ENCODE data around the gene ZNF423. TPM values are rescaled to one million over a fixed set of nuclear protein-coding genes. Genes with fewer than 3 reads are reported as not detected.

Gene ZNF423
- total RNA-seq, 1 experiment from 2014 or later, result not detected

- no peaks in the 10 kb centered on the region for H3K4me1 Mint-ChIP-seq (ENCODE audit: low read depth, unreplicated experiment)
- TF ChIP-seq CTCF (IDR thresholded peaks at IDR 0.05; ENCODE audit: unreplicated experiment), result no peak
- H3K27ac Mint-ChIP-seq (ENCODE audit: unreplicated experiment), result no peak overlapping the region
- peaks cover 77% of the 10 kb centered on the region for H3K27me3 Mint-ChIP-seq (ENCODE audit: unreplicated experiment)
- intact Hi-C loops (cut with micrococcal nuclease; ENCODE audit: unreplicated experiment), result no loop called here
- no peaks in the 10 kb centered on the region for H3K36me3 Mint-ChIP-seq (ENCODE audit: insufficient read depth, unreplicated experiment)
- CTCF ChIA-PET, result no interaction called here
- H3K4me3 Mint-ChIP-seq (ENCODE audit: low read depth, unreplicated experiment), result no peak overlapping the region
- no TSS peak for BruUV-seq (replicated peaks)
- no peaks in the 10 kb centered on the region for H3K9me3 Mint-ChIP-seq (ENCODE audit: low read depth, unreplicated experiment)
- no peak for DNase-seq
Observed at GRCh38 chr16:49574826-49575225, 281.1 kb downstream of the ZNF423 start.

- H3K27ac Mint-ChIP-seq (ENCODE audit: unreplicated experiment), result no peak overlapping the region
- CTCF ChIA-PET, result interaction anchor here (1.2 kb wide), 1 partner anchor 10 kb away, joined by 5 read pairs; no protein-coding TSS in a partner anchor
- DNase-seq, result no peak
- H3K4me1 Mint-ChIP-seq (ENCODE audit: low read depth, unreplicated experiment), result no peaks in the 10 kb centered on the region
- intact Hi-C loops (cut with micrococcal nuclease; ENCODE audit: unreplicated experiment), result no loop called here
- TF ChIP-seq CTCF (IDR thresholded peaks at IDR 0.05; ENCODE audit: unreplicated experiment), result no peak
- peaks cover 76% of the 10 kb centered on the region for H3K27me3 Mint-ChIP-seq (ENCODE audit: unreplicated experiment)
- no peaks in the 10 kb centered on the region for H3K36me3 Mint-ChIP-seq (ENCODE audit: insufficient read depth, unreplicated experiment)
- no peak overlapping the region for H3K4me3 Mint-ChIP-seq (ENCODE audit: low read depth, unreplicated experiment)
- no peaks in the 10 kb centered on the region for H3K9me3 Mint-ChIP-seq (ENCODE audit: low read depth, unreplicated experiment)
- no TSS peak for BruUV-seq (replicated peaks)
Observed at GRCh38 chr16:49567950-49568349, 288.0 kb downstream of the ZNF423 start.

- H3K9me3 Mint-ChIP-seq (ENCODE audit: low read depth, unreplicated experiment), result no peaks in the 10 kb centered on the region
- TF ChIP-seq CTCF (IDR thresholded peaks at IDR 0.05; ENCODE audit: unreplicated experiment), result no peak
- intact Hi-C loops (cut with micrococcal nuclease; ENCODE audit: unreplicated experiment), result no loop called here
Observed at GRCh38 chr16:49566432-49566831, 289.5 kb downstream of the ZNF423 start.

GRCh38 chr16:49564496-49565229, 291.2 kb downstream of the ZNF423 start:
- no peak for DNase-seq
- CTCF ChIA-PET, result no interaction called here
- TF ChIP-seq CTCF (IDR thresholded peaks at IDR 0.05; ENCODE audit: unreplicated experiment), result no peak
- Mint-ChIP-seq H3K9me3 (ENCODE audit: low read depth, unreplicated experiment) (no peaks in the 10 kb centered on the region), H3K4me3 (ENCODE audit: low read depth, unreplicated experiment) (no peak overlapping the region), H3K36me3 (ENCODE audit: insufficient read depth, unreplicated experiment) (no peaks in the 10 kb centered on the region), H3K27me3 (ENCODE audit: unreplicated experiment) (peaks cover 87% of the 10 kb centered on the region), H3K4me1 (ENCODE audit: low read depth, unreplicated experiment) (no peaks in the 10 kb centered on the region), H3K27ac (ENCODE audit: unreplicated experiment) (no peak overlapping the region)
- BruUV-seq (replicated peaks), result no TSS peak
- intact Hi-C loops (cut with micrococcal nuclease; ENCODE audit: unreplicated experiment), result no loop called here

More at GRCh38 chr16:49566432-49566831, 289.5 kb downstream of the ZNF423 start:
- Mint-ChIP-seq H3K36me3 (ENCODE audit: insufficient read depth, unreplicated experiment) (no peaks in the 10 kb centered on the region), H3K27me3 (ENCODE audit: unreplicated experiment) (peaks cover 76% of the 10 kb centered on the region), H3K27ac (ENCODE audit: unreplicated experiment) (no peak overlapping the region), H3K4me1 (ENCODE audit: low read depth, unreplicated experiment) (no peaks in the 10 kb centered on the region), H3K4me3 (ENCODE audit: low read depth, unreplicated experiment) (no peak overlapping the region)
- CTCF ChIA-PET, result no interaction called here
- no TSS peak for BruUV-seq (replicated peaks)
- no peak for DNase-seq

Measured in Calu3 (cell line).